Liver (tissue), 3 donors: Measurements from ENCODE around the gene LCN2.

ENCODE experiments used
- CTCF ChIP-seq: fragments of 150-350 bp; IDR thresholded peaks from 2 replicates; pipeline ENCODE4 v1.5.1; 2017; ENCODE audit warnings: improper control_type of control experiment, low read depth, low read length; ENCODE audit not compliant: missing input control
- FOXA1 ChIP-seq: IDR thresholded peaks from 2 replicates; pipeline ENCODE4 v1.6.1; 2016; ENCODE audit warnings: antibody characterized with exemption
- GABPA ChIP-seq, 2 donors: IDR thresholded peaks in 1 of 2; conservative IDR thresholded peaks in 1 of 2; 2 replicates each; pipeline ENCODE4 v1.6.1; 2016; ENCODE audit warnings: antibody characterized with exemption in 2 of 2, mild to moderate bottlenecking in 1 of 2, moderate library complexity in 1 of 2
- HNF4A ChIP-seq, 2 donors: conservative IDR thresholded peaks; 2 replicates each; pipeline ENCODE4 v1.6.1; 2016; ENCODE audit warnings: antibody characterized with exemption in 2 of 2, mild to moderate bottlenecking in 2 of 2
- MAX ChIP-seq: IDR thresholded peaks from 2 replicates; pipeline ENCODE4 v1.6.1; 2016; ENCODE audit warnings: antibody characterized with exemption
- RAD21 ChIP-seq, 2 donors: IDR thresholded peaks; 2 replicates each; pipeline ENCODE4 v1.6.1; 2016; ENCODE audit warnings: antibody characterized with exemption in 2 of 2, mild to moderate bottlenecking in 2 of 2
- SP1 ChIP-seq: IDR thresholded peaks from 2 replicates; pipeline ENCODE4 v1.6.1; 2018; ENCODE audit warnings: antibody characterized with exemption, mild to moderate bottlenecking
- TAF1 ChIP-seq: conservative IDR thresholded peaks from 2 replicates; pipeline ENCODE4 v1.6.1; 2016; ENCODE audit warnings: antibody characterized with exemption, mild to moderate bottlenecking
- YY1 ChIP-seq: IDR thresholded peaks from 2 replicates; pipeline ENCODE4 v1.6.1; 2016; ENCODE audit warnings: antibody characterized with exemption, mild to moderate bottlenecking
- TF ChIP-seq, protein P1 (sequence below): IDR thresholded peaks from 2 replicates; pipeline ENCODE4 v1.6.1; 2016; ENCODE audit warnings: antibody characterized with exemption
- donor health status: healthy.
- donor health status: healthy.

- TF ChIP-seq CTCF: no peak
- TF ChIP-seq SP1: no peak
- no peak for TF ChIP-seq MAX
- no peak for TF ChIP-seq RAD21 (IDR thresholded peaks at IDR 0.05)
- TF ChIP-seq HNF4A (conservative IDR thresholded peaks at IDR 0.05): no peak
- TF ChIP-seq YY1: no peak
- TF ChIP-seq FOXA1: no peak
- TF ChIP-seq, protein P1, sequence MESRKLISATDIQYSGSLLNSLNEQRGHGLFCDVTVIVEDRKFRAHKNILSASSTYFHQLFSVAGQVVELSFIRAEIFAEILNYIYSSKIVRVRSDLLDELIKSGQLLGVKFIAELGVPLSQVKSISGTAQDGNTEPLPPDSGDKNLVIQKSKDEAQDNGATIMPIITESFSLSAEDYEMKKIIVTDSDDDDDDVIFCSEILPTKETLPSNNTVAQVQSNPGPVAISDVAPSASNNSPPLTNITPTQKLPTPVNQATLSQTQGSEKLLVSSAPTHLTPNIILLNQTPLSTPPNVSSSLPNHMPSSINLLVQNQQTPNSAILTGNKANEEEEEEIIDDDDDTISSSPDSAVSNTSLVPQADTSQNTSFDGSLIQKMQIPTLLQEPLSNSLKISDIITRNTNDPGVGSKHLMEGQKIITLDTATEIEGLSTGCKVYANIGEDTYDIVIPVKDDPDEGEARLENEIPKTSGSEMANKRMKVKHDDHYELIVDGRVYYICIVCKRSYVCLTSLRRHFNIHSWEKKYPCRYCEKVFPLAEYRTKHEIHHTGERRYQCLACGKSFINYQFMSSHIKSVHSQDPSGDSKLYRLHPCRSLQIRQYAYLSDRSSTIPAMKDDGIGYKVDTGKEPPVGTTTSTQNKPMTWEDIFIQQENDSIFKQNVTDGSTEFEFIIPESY: no peak
- TF ChIP-seq TAF1: no peak
- no peak for TF ChIP-seq GABPA (IDR thresholded peaks at IDR 0.05 in 1 of 2, conservative IDR thresholded peaks at IDR 0.05 in 1 of 2)
These were observed 12.1 kb downstream of the LCN2 start for GRCh38 chr9:128161215-128161902.
